ENCODE data around the gene ARHGEF19.

DNA sequence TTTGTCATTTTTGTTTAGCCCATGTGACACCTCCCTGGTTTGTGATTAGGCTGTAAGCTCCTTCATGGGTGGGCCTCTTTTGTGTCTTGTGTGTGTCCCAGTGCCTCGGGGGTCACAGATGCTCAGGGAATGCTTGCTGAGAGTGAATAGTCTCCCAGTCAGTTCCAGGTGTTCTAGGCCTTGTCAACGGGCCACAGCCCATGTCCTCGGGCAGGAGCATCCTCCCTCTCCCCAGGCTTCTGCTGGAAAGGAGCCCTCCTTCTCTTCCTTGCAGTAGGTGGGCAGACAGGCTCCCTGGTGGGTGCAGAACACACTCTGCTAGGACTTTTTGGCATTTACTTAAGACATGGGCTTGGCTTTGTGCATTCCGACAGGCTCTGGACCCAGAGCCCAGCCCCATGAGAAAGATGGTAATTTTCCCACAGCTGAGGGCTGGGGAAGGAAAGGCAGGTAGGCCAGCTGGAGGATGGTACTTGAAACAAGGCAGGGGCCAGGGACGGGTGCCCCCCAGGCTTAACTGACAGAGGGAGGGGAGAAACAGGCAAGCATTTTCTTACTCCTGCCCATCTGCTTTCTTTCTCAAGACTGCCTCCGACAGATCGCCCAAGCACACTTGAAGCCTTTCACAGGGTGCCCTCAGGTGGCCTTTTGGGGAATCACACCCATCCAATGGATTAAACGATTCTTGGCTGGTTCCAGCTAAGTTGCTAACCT lies 31.6 kb upstream of the ARHGEF19 start:
- TF ChIP-seq POLR2A (IDR thresholded peaks at IDR 0.05; ENCODE audit: low read length), result no peak
- TF ChIP-seq GATA1 (IDR thresholded peaks at IDR 0.05; ENCODE audit: low read depth, low read length), result no peak
